ENCODE measurements around the gene KREMEN1. TPM values are rescaled to one million over a fixed set of nuclear protein-coding genes. Genes with fewer than 3 reads are reported as not detected.

The KREMEN1 gene
- total and polyA plus RNA-seq, 2 of the 4 experiments (the other 2 are of a cell fraction), result 2.9 to 4.6 TPM

- no TSS peak for BruUV-seq (replicated peaks)
These were observed 135.6 kb downstream of the KREMEN1 start for GRCh38 chr22:29208502-29208862.

More at GRCh38 chr22:29208502-29208862, 135.6 kb downstream of the KREMEN1 start:
- Histone ChIP-seq H2AFZ (replicated peaks; ENCODE audit: low read length, poor library complexity) (no peak overlapping the region), H3K9me3 (ENCODE audit: control insufficient read depth, insufficient read depth, low read length) (no peaks in the 10 kb centered on the region), H3K4me2 (ENCODE audit: low read depth, low read length) (no peak overlapping the region), H3K23ac (ENCODE audit: low read depth, low read length) (no peak overlapping the region), H4K20me1 (ENCODE audit: insufficient read depth, low read length) (no peaks in the 10 kb centered on the region; the same call in 1 of the 2 replicates), H2BK120ac (ENCODE audit: low read depth, low read length) (no peak overlapping the region), H3K4ac (ENCODE audit: low read depth, low read length) (no peak overlapping the region), H2BK5ac (ENCODE audit: low read depth, low read length, poor library complexity, severe bottlenecking) (no peak overlapping the region), H3K79me1 (ENCODE audit: low read depth in 1 of 2, low read length in 2 of 2) (no peaks in the 10 kb centered on the region), H2AK5ac (ENCODE audit: low read depth, low read length) (no peak overlapping the region), H4K8ac (ENCODE audit: low read depth in 2 of 2, low read length in 2 of 2) (no peak overlapping the region), H3K27ac (ENCODE audit: insufficient read depth, low read length) (no peak overlapping the region), H2BK20ac (ENCODE audit: low read depth, low read length) (no peak overlapping the region), H2AK9ac (replicated peaks; ENCODE audit: low read depth, low read length, poor library complexity) (no peak overlapping the region), H2BK15ac (ENCODE audit: low read depth, low read length) (no peak overlapping the region), H4K5ac (ENCODE audit: low read depth, low read length) (no peak overlapping the region), H3K18ac (ENCODE audit: low read depth, low read length) (no peak overlapping the region), H4K91ac (ENCODE audit: insufficient read depth, low read depth, low read length) (no peak overlapping the region), H3K56ac (ENCODE audit: extremely low read depth, insufficient read depth, low read length) (no peak overlapping the region), H3K36me3 (ENCODE audit: control insufficient read depth, insufficient read depth, low read length) (no peaks in the 10 kb centered on the region), H3K9ac (ENCODE audit: low read depth, low read length) (no peak overlapping the region), H3K4me3 (ENCODE audit: insufficient read depth, low read depth, low read length) (no peak overlapping the region), H3K9me1 (ENCODE audit: insufficient read depth, low read length) (peaks cover 4% of the 10 kb centered on the region; the same call in 1 of the 2 replicates), H3K27me3 (ENCODE audit: control insufficient read depth, insufficient read depth, low read length) (peaks cover 18% of the 10 kb centered on the region), H3K4me1 (ENCODE audit: control insufficient read depth, insufficient read depth, low read length) (no peaks in the 10 kb centered on the region), H3K14ac (replicated peaks; ENCODE audit: low read depth, low read length) (no peak overlapping the region)
- dilution Hi-C loops (cut with HindIII; ENCODE audit: low sequenced_read_pairs, unreplicated experiment), result no loop called here
- WGBS, 2 experiments (ENCODE audit: extremely low coverage in 2 of 2, insufficient read length in 1 of 2), result no CpG with 5 or more reads among the region's 4 CpGs
- ChIA-PET CTCF (no interaction called here), POLR2A (ENCODE audit: unreplicated experiment) (no interaction called here)
- in situ Hi-C loops (cut with MboI; ENCODE audit: low sequenced_read_pairs), result no loop called here
- DNase-seq, result no peak
- TF ChIP-seq RFX5 (IDR thresholded peaks at IDR 0.05; ENCODE audit: low read depth, low read length), result no peak
- no peak for TF ChIP-seq RCOR1 (IDR thresholded peaks at IDR 0.05; ENCODE audit: insufficient replicate concordance, low read length)
- no peak for TF ChIP-seq MAFK (IDR thresholded peaks at IDR 0.05; ENCODE audit: low read depth, low read length)
- no peak for TF ChIP-seq CTCF (conservative IDR thresholded peaks at IDR 0.05; ENCODE audit: low read depth, low read length)
- no peak for TF ChIP-seq RAD21 (IDR thresholded peaks at IDR 0.05; ENCODE audit: low read length)
- TF ChIP-seq NFE2L2 (IDR thresholded peaks at IDR 0.05; ENCODE audit: low read depth, low read length), result no peak
- TF ChIP-seq ELK1 (IDR thresholded peaks at IDR 0.05; ENCODE audit: borderline replicate concordance, low read depth, low read length), result no peak
- TF ChIP-seq BHLHE40 (IDR thresholded peaks at IDR 0.05; ENCODE audit: low read depth, low read length), result no peak
- no peak for TF ChIP-seq SMC3 (IDR thresholded peaks at IDR 0.05; ENCODE audit: low read depth, low read length)
- no peak for TF ChIP-seq MAZ (IDR thresholded peaks at IDR 0.05; ENCODE audit: borderline replicate concordance, low read depth, low read length)
- TF ChIP-seq FOS (IDR thresholded peaks at IDR 0.05; ENCODE audit: low read depth, low read length), result no peak
- no peak for TF ChIP-seq CHD1 (IDR thresholded peaks at IDR 0.05; ENCODE audit: low read depth, low read length)
- no peak for TF ChIP-seq USF2 (IDR thresholded peaks at IDR 0.05; ENCODE audit: low read depth, low read length)
- TF ChIP-seq CEBPB (IDR thresholded peaks at IDR 0.05; ENCODE audit: low read depth, low read length), result no peak
- no peak for TF ChIP-seq POLR2A (IDR thresholded peaks at IDR 0.05; ENCODE audit: low read depth, low read length)
- TF ChIP-seq MXI1 (IDR thresholded peaks at IDR 0.05; ENCODE audit: borderline replicate concordance, low read depth, low read length), result no peak
- intact Hi-C loops (cut with micrococcal nuclease), result no loop called here
- no peak for ATAC-seq (ENCODE audit: low read depth)
